B cell (primary cell): ENCODE data around the gene HOXB9. TPM values are rescaled to one million over a fixed set of nuclear protein-coding genes. Genes with fewer than 3 reads are reported as not detected.
A peak's percentile ranks its signal among the peaks of the same experiment; 100 is the strongest.

Source experiments
- ATAC-seq: fragments of 200-7000 bp; cut with Tn5 transposase; one replicate; pipeline ENCODE4 v1.10.0; 2021; ENCODE audit warnings: low read depth, mild to moderate bottlenecking, moderate number of reproducible peaks, moderate library complexity
- CTCF ChIA-PET: fragments of 350-600 bp; sonication (Branson Sonifier 250); formaldehyde crosslinking; loops from one replicate; lab custom pipeline; 2021; ENCODE audit warnings: antibody characterized with exemption, inconsistent platforms; lab: Charles Lee
- POLR2A ChIA-PET: fragments of 350-600 bp; sonication (Branson Sonifier 250); formaldehyde crosslinking; loops from one replicate; lab custom pipeline; 2021; ENCODE audit warnings: antibody characterized with exemption; lab: Charles Lee
- DNase-seq: peaks from one replicate; pipeline ENCODE4 v3.0.0; 2013
- H2AFZ ChIP-seq: 2 replicates; pipeline ENCODE4 v1.6.1; 2012; ENCODE audit warnings: mild to moderate bottlenecking, low read depth, low read length; ENCODE audit not compliant: insufficient read depth, poor library complexity, severe bottlenecking
- H3K27ac ChIP-seq, 2 donors: 1 replicate in 1 of 2; 2 replicates in 1 of 2; pipeline ENCODE4 v1.5.1; 2012 to 2013; ENCODE audit warnings: low read length in 2 of 2, mild to moderate bottlenecking in 2 of 2, moderate library complexity in 1 of 2
- H3K27me3 ChIP-seq, 4 experiments: fragments of 200-600 bp in 1 of 4; sonication (generic) in 1 of 4; replicated peaks in 1 of 4; 1 replicate in 2 of 4; 2 replicates in 2 of 4; pipeline versions ENCODE4 v1.6.1 to v1.7.0; 2013 to 2016; ENCODE audit warnings: low read length in 3 of 4, mild to moderate bottlenecking in 2 of 4, mixed read lengths in 1 of 4, moderate library complexity in 1 of 4; ENCODE audit not compliant: insufficient read depth in 4 of 4, control insufficient read depth in 3 of 4; ENCODE audit errors: control extremely low read depth in 1 of 4
- H3K36me3 ChIP-seq, 2 experiments: replicated peaks in 1 of 2; 1 replicate in 1 of 2; 2 replicates in 1 of 2; pipeline versions ENCODE4 v1.6.1 to v1.7.1; 2013; ENCODE audit warnings: low read length in 1 of 2; ENCODE audit not compliant: insufficient read depth in 2 of 2, control insufficient read depth in 1 of 2; ENCODE audit errors: control extremely low read depth in 1 of 2, extremely low read depth in 1 of 2
- H3K4me1 ChIP-seq, 2 donors: fragments of 200-600 bp in 1 of 2; sonication (generic) in 1 of 2; 1 replicate in 1 of 2; 2 replicates in 1 of 2; pipeline versions ENCODE4 v1.5.1 to v1.6.1; 2013 to 2017; ENCODE audit warnings: low read length in 2 of 2; ENCODE audit not compliant: control insufficient read depth in 2 of 2, insufficient read depth in 2 of 2
- H3K4me2 ChIP-seq: replicated peaks from 2 replicates; pipeline ENCODE3; 2012; ENCODE audit warnings: mild to moderate bottlenecking, low read depth, low read length; ENCODE audit not compliant: poor library complexity, severe bottlenecking
- H3K4me3 ChIP-seq, 5 experiments: fragments of 200-600 bp in 1 of 5; sonication (generic) in 1 of 5; 1 replicate in 3 of 5; 2 replicates in 2 of 5; pipeline versions ENCODE4 v1.5.1 to v1.7.0; 2011 to 2016; ENCODE audit warnings: low read length in 4 of 5, mild to moderate bottlenecking in 4 of 5, low read depth in 2 of 5, control low read depth in 1 of 5, moderate library complexity in 1 of 5; ENCODE audit not compliant: insufficient read depth in 1 of 5; ENCODE audit errors: control extremely low read depth in 1 of 5, extremely low read depth in 1 of 5
- H3K79me2 ChIP-seq: fragments of 200-600 bp; sonication (generic); one replicate; pipeline ENCODE4 v1.6.0; 2016; ENCODE audit warnings: low read length; ENCODE audit not compliant: control insufficient read depth, insufficient read depth
- H3K9ac ChIP-seq: fragments of 200-600 bp; sonication (generic); 2 replicates; pipeline ENCODE4 v1.6.1; 2017; ENCODE audit warnings: mild to moderate bottlenecking, low read length, moderate library complexity
- H3K9me3 ChIP-seq, 3 donors: one replicate each; pipeline versions ENCODE4 v1.6.1 to v1.7.1; 2013; ENCODE audit warnings: low read length in 2 of 3; ENCODE audit not compliant: control insufficient read depth in 2 of 3, insufficient read depth in 1 of 3; ENCODE audit errors: control extremely low read depth in 1 of 3
- H4K20me1 ChIP-seq: 2 replicates; pipeline ENCODE4 v1.6.0; 2012; ENCODE audit warnings: mild to moderate bottlenecking, low read length; ENCODE audit not compliant: insufficient read depth, control insufficient read depth, poor library complexity, severe bottlenecking
- H3K27ac Mint-ChIP-seq: one replicate; pipeline ENCODE4 v1.8.0; 2021; ENCODE audit warnings: mixed read lengths
- H3K27me3 Mint-ChIP-seq: one replicate; pipeline ENCODE4 v1.8.0; 2021; ENCODE audit warnings: mixed read lengths
- H3K4me1 Mint-ChIP-seq: one replicate; pipeline ENCODE4 v1.8.0; 2021; ENCODE audit warnings: mixed read lengths
- H3K4me3 Mint-ChIP-seq: one replicate; pipeline ENCODE4 v1.8.0; 2021; ENCODE audit warnings: mixed read lengths
- H3K9me3 Mint-ChIP-seq: one replicate; pipeline ENCODE4 v1.8.0; 2022; ENCODE audit warnings: mixed read lengths; ENCODE audit not compliant: insufficient read depth
- CTCF ChIP-seq: fragments of 200-600 bp; IDR thresholded peaks from one replicate; pipeline ENCODE4 v1.8.0; 2022; ENCODE audit warnings: antibody characterized with exemption, mild to moderate bottlenecking
- EZH2 ChIP-seq: IDR thresholded peaks from 2 replicates; pipeline ENCODE4 v1.6.1; 2012; ENCODE audit warnings: borderline replicate concordance, low read depth, mild to moderate bottlenecking, moderate library complexity, low read length; ENCODE audit not compliant: insufficient read depth, poor library complexity, severe bottlenecking
- WGBS: methylation state at CpG from one replicate; pipeline ENCODE4 v1.1.5; 2013; ENCODE audit warnings: missing lambda C conversion rate; ENCODE audit not compliant: insufficient coverage; 5-methylcytosine and 5-hydroxymethylcytosine counted together
- intact Hi-C: fragments of 100-400 bp; cut with micrococcal nuclease; formaldehyde crosslinking; loops from one replicate; pipeline ENCODE4 v1.10.0; 2022
- polyA plus RNA-seq: library from polyadenylated mRNA; depleted of rRNA; stranded (reverse); fragments of >200 nt; gene quantifications from 2 replicates; pipeline ENCODE4 v1.2.3, GENCODE V29; 2012
- total RNA-seq, 2 donors: library from RNA; stranded (reverse); fragments of 120-200 nt in 1 of 2; gene quantifications; 1 replicate in 1 of 2; 2 replicates in 1 of 2; pipeline versions ENCODE4 v1.2.3 to v1.2.4, GENCODE V29; 2013 to 2022

The HOXB9 gene
- total and polyA plus RNA-seq, 2 donors (not counting 1 experiment from before 2014, with no cell fraction given) = 0.07 TPM; not detected in 1

- intact Hi-C loops = loop anchor here (5.0 kb wide), 1 partner anchor 36 kb away; the partner anchor contains the start of gene HOXB7
- ATAC-seq = no peak
- Histone ChIP-seq H3K36me3 (no peaks in the 10 kb centered on the region), H4K20me1 (no peaks in the 10 kb centered on the region), H3K79me2 (no peaks in the 10 kb centered on the region), H2AFZ (no peak overlapping the region), H3K4me1 (peaks cover 40 to 41% of the 10 kb centered on the region in 2 donors), H3K9ac (peak overlapping the region; percentile 73), H3K9me3 (peaks cover 0 to 21% (median 0%) of the 10 kb centered on the region in 3 donors), H3K27ac (no peak overlapping the region), H3K27me3 (peaks cover 0 to 51% (median 35%) of the 10 kb centered on the region in 4 experiments), H3K4me3 (peak overlapping the region in 2 of 5 experiments; percentile 76 to 77), H3K4me2 (peak overlapping the region; percentile 96)
- H3K27me3 Mint-ChIP-seq = peaks cover 37% of the 10 kb centered on the region
- peak; percentile 35 for DNase-seq
- 22% methylated on average over 14 of the region's 43 CpGs for WGBS
- H3K4me1 Mint-ChIP-seq = peaks cover 40% of the 10 kb centered on the region
- POLR2A ChIA-PET = no interaction called here
- TF ChIP-seq EZH2 (no peak), CTCF (no peak)
- peak overlapping the region; percentile 84 for H3K4me3 Mint-ChIP-seq
- H3K9me3 Mint-ChIP-seq = no peaks in the 10 kb centered on the region
- no peak overlapping the region for H3K27ac Mint-ChIP-seq
- CTCF ChIA-PET = interaction anchor here (1.5 kb wide), 2 partner anchors 17 to 268 kb away, joined by 3 to 4 read pairs; partner anchors contain the start of gene HOXB5
These were observed 49.5 kb downstream of the HOXB9 start for GRCh38 chr17:48576479-48577309.
